GM12892 (cell line): ENCODE results near the gene GOSR2.

Experiments used
- POLR2A ChIP-seq: IDR thresholded peaks from 2 replicates; pipeline ENCODE4 v1.6.1; 2011; ENCODE audit warnings: low read depth, low read length, control low read depth
- POLR2AphosphoS5 ChIP-seq: IDR thresholded peaks from 2 replicates; pipeline ENCODE4 v1.6.1; 2011; ENCODE audit warnings: low read depth, low read length, control low read depth
- TAF1 ChIP-seq: IDR thresholded peaks from 2 replicates; pipeline ENCODE4 v1.6.1; 2011; ENCODE audit warnings: low read depth, mild to moderate bottlenecking, control low read depth, low read length, borderline replicate concordance

GRCh38 chr17:46915596-46915995, 7.4 kb upstream of the GOSR2 start:
- TF ChIP-seq POLR2AphosphoS5 = no peak
- TF ChIP-seq TAF1 = no peak
- TF ChIP-seq POLR2A = no peak
